HG03520 (cell line): ENCODE results near the gene KANK2.
"Not testable (repeated sequence)": the region's sequence is repeated elsewhere in the genome, so short reads cannot be mapped to it uniquely, and the experiment has no call there.

ENCODE experiments used
- ATAC-seq: cut with Tn5 transposase; IDR thresholded peaks from one replicate; pipeline ENCODE4 v1.9.1; 2021; ENCODE audit warnings: mild to moderate bottlenecking, moderate library complexity; ENCODE audit not compliant: unreplicated experiment

Gene KANK2

DNA sequence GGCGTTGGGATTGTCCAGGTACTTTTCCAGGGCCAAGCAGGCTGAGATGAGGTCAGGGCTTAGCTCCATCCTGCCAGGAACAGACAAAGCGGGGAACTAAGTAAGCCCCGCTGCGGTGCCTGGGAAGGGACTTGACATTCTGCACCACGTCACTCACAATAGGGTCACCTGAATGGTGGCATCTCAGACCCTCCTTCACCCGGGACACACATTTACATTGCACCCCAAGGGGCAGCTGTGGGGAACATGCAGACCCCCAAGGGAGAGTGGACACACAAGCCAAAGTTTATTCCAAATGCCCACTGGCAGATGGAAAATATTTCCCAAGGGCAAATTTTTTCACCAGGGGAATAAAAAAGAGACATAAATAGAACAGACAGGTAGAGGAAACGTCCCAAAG is 21.4 kb downstream of the KANK2 start:
- ATAC-seq, result no peak

DNA sequence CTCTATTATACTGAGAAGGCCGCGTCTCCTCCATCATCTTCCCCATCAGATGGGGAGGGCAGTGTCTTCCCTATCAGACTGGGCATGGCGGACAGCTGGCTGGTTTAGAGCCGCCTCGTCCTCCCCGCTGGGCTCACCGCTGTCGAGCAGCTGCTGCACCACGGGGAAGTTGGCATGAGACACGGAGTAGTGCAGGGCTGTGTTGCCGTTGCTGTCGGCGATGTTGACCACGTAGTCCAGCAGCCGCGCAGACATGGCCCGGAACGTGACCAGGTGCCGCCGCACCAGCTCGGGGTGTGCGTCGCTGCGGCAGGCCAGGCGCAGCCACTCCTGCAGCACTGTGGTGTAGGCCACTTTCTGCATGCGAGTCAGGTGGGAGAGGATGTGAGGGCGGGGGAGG is 23.0 kb downstream of the KANK2 start:
- ATAC-seq, result no peak

DNA sequence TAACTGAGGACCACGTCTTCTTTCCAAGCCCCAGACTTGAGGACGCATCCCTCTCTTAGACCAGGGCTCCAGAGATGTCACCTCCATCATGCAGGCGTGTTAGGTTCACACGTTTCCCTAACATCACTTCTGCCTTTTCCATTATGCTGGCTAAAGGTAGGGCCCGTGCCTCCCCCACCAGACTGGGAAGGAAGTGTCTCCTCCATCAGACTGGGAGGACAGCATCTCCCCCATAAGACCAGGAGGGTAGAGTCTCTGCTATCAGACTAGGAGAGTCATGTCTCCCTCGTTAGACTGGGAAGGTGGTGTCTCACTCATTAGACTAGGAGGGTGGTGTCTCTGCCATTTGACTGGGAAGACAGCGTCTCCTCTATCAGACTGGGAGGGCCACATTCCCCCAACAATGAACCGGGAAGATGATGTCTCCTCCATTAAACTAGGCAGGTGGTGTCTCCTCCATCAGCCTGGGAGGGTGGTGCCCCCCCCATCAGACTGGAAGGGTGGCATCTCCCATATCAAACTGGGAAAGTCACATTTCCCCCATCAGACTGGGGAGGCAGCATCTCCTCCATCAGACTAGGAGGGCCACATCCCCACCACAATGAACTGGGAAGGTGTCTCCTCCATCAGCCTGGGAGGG is 23.7 kb downstream of the KANK2 start:
- ATAC-seq, result no peak

GRCh38 chr19:11172576-11172975 is 24.8 kb downstream of the KANK2 start:
- ATAC-seq, result no peak

DNA sequence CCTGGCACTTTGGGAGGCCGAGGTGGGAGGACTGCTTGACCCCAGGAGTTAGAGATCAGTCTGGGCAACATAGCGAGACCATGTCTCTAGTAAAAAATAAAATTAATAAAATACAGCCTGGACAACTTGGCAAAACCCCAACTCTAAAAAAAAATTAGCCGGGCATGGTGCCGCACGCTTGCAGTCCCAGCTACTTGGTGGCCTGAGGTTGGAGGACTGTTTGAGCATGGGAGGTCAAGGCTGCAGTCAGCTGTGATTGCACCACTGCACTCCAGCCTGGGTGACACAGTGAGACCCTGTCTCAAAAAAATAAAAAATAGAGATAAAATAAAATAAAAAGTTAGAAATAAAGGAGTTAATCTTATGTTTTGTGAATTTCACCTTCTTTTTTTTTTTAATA is 26.2 kb downstream of the KANK2 start:
- no peak for ATAC-seq

DNA sequence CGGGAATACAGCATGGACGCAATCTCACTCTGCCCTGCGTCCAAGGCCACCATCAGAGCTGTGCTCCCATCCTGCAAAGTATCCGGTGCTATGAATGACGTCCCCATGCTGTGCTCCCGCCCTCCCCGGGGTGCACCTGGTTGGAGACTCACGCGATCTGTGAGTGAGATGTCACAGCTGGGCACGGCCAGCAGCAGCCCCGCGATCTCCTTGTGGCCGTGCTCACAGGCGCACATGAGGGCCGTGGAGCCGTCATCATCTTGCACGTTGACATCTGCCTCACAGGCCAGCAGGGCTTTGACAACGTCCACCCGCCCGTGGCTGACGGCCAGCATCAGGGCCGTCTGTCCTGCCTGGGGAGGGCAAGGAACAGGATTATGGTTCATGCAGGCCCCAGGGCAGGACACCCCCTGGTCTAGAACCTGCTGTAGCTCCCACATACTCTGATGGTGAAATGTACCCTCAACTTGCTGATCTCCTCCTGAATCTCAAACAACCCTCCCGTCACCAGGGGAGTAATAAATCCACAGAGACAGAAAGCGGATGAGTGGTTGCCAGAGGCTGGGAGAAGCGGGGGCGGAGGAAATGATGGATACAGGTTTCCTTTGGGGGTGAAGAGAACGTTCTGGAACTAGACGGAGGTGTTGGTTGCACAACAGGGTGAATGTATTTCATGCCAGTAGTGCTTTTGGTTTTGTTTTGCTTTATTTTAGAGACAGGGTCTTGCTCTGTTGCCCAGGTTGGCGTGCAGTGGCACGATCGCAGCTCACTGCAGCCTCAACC is 27.3 kb downstream of the KANK2 start:
- ATAC-seq, result no peak

GRCh38 chr19:11168568-11168967 is 28.8 kb downstream of the KANK2 start:
- no peak for ATAC-seq

- ATAC-seq, result no peak
Observed at GRCh38 chr19:11166281-11167142, 30.8 kb downstream of the KANK2 start.

GRCh38 chr19:11165486-11166030 is 31.8 kb downstream of the KANK2 start:
- no peak for ATAC-seq

DNA sequence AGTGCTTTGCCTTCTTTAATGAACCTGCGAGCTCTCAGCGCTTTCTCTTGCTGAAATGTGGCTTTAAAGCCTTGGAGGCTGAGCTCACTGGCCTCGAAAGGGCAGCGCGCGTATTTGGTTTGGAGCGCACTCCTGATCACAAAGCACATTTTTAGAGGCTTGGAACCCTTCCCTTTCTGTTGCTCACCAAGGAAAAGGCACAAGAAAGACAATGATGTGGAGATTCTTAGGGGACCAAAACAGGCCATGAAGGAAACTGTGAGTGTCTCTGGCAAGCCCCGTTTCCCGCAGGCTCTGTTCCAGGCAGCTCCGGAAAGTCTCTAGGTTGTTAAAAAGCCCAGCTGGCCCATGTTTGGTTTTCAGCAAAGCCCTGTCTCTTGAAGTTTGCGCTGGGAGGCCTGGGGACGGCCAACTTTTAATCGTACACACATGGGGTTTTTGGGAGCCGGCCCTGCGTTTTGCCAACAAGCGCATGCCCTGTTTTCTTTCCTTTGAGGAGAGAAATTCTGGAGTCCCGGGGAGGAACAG is 32.4 kb downstream of the KANK2 start:
- no peak for ATAC-seq

DNA sequence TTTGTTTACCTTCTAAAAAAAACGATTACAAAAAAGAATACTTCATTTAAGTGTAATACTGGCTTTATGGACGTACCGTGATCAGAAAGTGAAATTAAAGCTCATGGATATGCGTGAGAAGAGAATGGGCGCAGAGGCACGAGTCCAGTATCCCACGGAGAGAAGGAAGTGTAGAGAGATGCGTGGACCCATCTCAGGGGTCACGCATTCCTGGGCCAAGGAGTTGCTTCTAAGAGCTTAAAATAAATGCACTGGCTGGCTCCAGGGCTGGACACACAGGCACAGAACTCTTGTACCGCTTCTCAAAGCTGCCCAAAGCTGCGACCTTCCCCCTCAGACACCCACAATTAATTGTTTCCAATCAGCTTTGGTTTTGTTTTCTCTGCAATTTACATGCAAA is 33.0 kb downstream of the KANK2 start:
- no peak for ATAC-seq

- ATAC-seq, result not testable (repeated sequence)
Observed at GRCh38 chr19:11160440-11160768, 36.9 kb downstream of the KANK2 start.

- ATAC-seq, result no peak
Observed at GRCh38 chr19:11159598-11160439, 37.5 kb downstream of the KANK2 start.

GRCh38 chr19:11155373-11156120 is 41.8 kb downstream of the KANK2 start, which contains the start of gene SPC24:
Gene SPC24 (minus strand): TSS chr19:11155782. CDS start chr19:11155776, 6 bp downstream.
- ATAC-seq, result peak; percentile 94

DNA sequence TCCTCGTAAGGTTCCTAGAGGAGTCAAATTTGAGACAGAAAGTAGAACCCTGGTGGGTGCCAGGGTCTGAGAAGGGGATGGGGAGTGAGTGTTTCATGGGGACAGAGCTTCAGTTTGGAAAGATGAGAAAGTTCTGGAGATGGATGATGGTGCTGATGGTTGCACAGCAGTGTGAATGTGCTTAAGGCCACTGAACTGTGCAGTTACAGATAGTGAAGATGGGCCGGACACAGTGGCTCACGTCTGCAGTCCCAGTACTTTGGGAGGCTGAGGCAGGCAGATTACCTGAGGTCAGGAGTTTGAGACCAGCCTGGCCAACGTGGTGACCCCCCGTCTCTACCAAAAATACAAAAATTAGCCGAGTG is 42.7 kb downstream of the KANK2 start:
- no peak for ATAC-seq

DNA sequence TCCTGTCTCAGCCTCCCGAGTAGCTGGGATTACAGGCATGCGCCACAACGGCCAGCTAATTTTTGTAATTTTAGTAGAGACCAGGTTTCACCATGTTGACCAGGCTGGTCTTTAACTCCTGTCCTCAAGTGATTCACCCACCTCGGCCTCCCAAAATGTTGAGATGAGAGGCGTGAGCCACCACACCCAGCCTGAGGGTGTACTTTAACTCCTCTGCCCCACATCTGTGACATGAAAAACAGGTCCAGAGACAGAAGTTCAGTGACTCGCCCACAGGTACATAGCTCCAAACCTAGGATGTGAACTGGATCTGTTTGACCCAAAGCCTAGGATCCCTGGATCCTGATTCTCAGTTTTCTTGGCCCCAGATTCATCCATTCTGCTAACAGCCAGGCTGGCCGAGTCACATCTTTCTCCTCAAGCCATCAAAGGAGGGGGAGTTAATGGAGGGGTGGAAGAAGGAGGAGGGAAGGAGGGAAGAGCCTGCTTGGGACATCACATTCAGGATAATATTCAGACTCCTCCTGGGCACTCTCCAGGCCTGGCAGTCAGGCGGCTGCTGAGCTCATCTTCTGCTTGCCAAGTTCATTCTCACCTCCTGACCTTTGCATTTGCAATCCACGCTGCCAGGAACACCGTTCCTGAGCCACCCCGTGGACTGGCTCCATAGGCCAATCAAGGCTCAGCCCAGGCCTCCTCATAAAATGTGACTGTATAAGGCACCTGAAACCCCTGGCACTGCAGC is 44.9 kb downstream of the KANK2 start:
- ATAC-seq, result no peak

DNA sequence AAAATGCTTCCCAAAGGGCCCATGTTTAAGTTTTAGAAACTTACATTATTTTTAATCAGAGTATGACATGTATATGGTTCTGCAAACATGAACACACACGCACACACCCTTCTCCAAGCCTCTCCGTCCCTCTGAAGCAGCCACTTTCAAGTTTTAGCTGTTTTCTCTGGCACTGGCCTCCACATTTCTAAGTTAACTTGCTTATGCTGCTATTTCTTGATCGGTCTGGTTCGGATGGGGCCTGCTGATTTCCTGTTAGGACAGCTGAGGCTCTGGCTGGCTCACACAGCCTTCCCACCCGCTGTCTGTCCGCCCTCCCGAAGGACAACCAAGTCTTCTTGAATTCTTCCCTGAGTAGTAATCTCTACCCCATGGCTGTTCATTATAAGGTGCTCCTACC is 46.2 kb downstream of the KANK2 start:
- no peak for ATAC-seq

DNA sequence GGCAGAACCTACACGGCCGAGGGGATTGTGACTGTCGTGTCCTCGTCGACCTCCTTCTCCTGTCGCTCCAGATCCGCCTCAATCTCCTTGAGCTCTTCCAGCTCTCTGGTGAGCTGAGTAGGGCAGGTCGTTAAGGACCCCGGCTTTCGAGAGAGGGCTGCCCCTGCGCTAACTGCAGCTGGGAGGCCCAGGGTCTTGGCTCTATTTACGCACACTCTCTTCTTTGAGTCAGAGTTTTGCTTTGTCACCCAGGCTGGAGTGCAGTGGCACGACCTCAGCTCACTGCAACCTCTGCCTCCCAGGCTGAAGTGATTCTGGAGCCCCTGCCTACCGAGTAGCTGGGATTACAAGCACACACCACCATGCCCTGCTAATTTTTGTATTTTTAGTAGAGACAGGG is 49.3 kb downstream of the KANK2 start:
- no peak for ATAC-seq

- no peak for ATAC-seq
Observed at GRCh38 chr19:11145536-11145924, 51.8 kb downstream of the KANK2 start.
